BLaER1 treated with 17β-estradiol and CSF1 and Interleukin-3, amounts not matched to agents 10 nM and 100 nM (cell line): ENCODE measurements around the gene KIRREL1.
A peak's percentile ranks its signal among the peaks of the same experiment; 100 is the strongest.

Experiments
- H3K27ac ChIP-seq, 11 experiments: shearing (Covaris generic); formaldehyde crosslinking; 2 replicates each; pipeline ENCODE4 v1.8.1; 2022
- H3K27me3 ChIP-seq, 11 experiments: shearing (Covaris generic); formaldehyde crosslinking; 2 replicates each; pipeline ENCODE4 v1.8.1; 2022
- H3K36me3 ChIP-seq, 11 experiments: shearing (Covaris generic); formaldehyde crosslinking; 2 replicates each; pipeline ENCODE4 v1.8.1; 2022
- H3K4me1 ChIP-seq, 10 experiments: shearing (Covaris generic); formaldehyde crosslinking; 2 replicates each; pipeline ENCODE4 v1.8.1; 2022
- H3K4me2 ChIP-seq, 11 experiments: shearing (Covaris generic); formaldehyde crosslinking; 2 replicates each; pipeline ENCODE4 v1.8.1; 2022
- H3K4me3 ChIP-seq, 10 experiments: shearing (Covaris generic); formaldehyde crosslinking; 2 replicates each; pipeline ENCODE4 v1.8.1; 2022
- H3K9ac ChIP-seq, 11 experiments: shearing (Covaris generic); formaldehyde crosslinking; 2 replicates each; pipeline ENCODE4 v1.8.1; 2022
- H3K9me3 ChIP-seq, 11 experiments: shearing (Covaris generic); formaldehyde crosslinking; replicated peaks in 1 of 11; 2 replicates each; pipeline ENCODE4 v1.8.1; 2022
- H4K20me1 ChIP-seq, 11 experiments: shearing (Covaris generic); formaldehyde crosslinking; 2 replicates each; pipeline ENCODE4 v1.8.1; 2022
- Cebpa-rat ChIP-seq, 11 experiments: shearing (Covaris generic); IDR thresholded peaks; 2 replicates each; pipeline ENCODE4 v1.8.1; 2022

KIRREL1 gene

DNA sequence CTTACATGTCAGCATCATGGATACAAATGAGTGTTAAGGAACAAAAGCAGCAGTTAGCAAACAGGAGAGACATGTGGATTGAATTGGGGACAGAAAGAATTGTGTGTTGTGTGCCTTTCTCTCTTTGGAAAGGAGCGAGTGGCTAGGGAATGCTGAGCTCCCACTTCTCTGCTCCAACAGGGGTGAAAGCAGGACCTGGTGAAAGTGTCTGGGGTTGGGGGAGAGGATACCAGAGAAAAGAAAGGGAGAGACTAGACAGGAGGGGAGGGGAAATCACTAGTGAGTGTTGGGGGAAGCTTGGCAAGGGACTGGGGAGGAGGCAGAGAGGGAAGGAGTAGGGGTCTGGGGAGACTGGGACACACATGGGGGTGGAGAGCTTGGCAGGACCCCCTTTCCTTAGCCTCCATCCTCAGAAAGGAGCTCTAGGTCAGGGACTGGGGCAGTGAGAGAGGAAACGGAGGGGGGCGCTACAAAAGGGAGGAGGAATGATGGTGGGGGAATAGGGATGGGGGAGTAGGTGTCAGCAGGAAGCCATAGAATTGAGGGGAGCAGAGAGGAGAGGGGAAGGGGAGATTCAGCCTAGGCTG, 2.2 kb downstream of the KIRREL1 start:
- peak overlapping the region in 2 of 11 experiments; percentile 16 to 21; a peak in 1 of 22 replicates for H3K27ac ChIP-seq
- H3K9me3 ChIP-seq, result no peaks in the 10 kb centered on the region
- peaks cover 19 to 38% (median 26%) of the 10 kb centered on the region in 10 experiments for H3K4me1 ChIP-seq
- no peaks in the 10 kb centered on the region for H3K36me3 ChIP-seq
- no peaks in the 10 kb centered on the region for H3K27me3 ChIP-seq
- H3K4me3 ChIP-seq, result peak overlapping the region in 3 of 10 experiments; percentile 17 to 88 (median 84); a peak in 3 of 20 replicates
- H3K9ac ChIP-seq, result peak overlapping the region in 3 of 11 experiments; percentile 8 to 93 (median 93); a peak in 3 of 22 replicates
- peak overlapping the region; percentile 18 to 94 (median 90); a peak in 18 of 22 replicates for H3K4me2 ChIP-seq
- no peak for TF ChIP-seq Cebpa-rat (IDR thresholded peaks at IDR 0.05)
- peaks cover 22 to 60% (median 45%) of the 10 kb centered on the region in 11 experiments; a peak in 19 of 22 replicates for H4K20me1 ChIP-seq

DNA sequence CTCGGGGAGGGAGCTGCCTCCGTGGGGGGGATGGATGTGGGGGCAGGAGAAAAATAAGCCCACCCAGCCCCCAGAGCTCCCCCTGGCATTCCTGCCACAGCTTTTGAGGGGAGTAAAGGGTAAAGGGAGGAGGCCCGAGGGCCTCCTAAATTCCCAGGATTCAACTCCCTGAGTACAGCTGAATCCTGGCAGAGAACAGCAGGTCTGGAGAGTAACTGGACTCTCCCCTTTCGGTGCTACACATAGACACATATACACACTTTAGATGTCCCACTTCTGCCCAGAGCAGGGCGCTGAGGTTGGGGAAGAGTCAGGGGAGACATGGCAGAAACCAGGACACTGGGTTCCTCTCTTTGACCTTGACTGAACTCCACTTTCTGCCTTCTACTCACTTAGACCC, 3.0 kb downstream of the KIRREL1 start:
- Histone ChIP-seq H3K27ac (no peak overlapping the region), H3K4me1 (peaks cover 21 to 45% (median 27%) of the 10 kb centered on the region in 10 experiments), H3K4me2 (no peak overlapping the region), H3K9me3 (no peaks in the 10 kb centered on the region), H3K27me3 (no peaks in the 10 kb centered on the region), H3K4me3 (no peak overlapping the region), H3K36me3 (no peaks in the 10 kb centered on the region), H4K20me1 (peaks cover 26 to 68% (median 52%) of the 10 kb centered on the region in 11 experiments; a peak in 19 of 22 replicates), H3K9ac (no peak overlapping the region)
- no peak for TF ChIP-seq Cebpa-rat (IDR thresholded peaks at IDR 0.05)

DNA sequence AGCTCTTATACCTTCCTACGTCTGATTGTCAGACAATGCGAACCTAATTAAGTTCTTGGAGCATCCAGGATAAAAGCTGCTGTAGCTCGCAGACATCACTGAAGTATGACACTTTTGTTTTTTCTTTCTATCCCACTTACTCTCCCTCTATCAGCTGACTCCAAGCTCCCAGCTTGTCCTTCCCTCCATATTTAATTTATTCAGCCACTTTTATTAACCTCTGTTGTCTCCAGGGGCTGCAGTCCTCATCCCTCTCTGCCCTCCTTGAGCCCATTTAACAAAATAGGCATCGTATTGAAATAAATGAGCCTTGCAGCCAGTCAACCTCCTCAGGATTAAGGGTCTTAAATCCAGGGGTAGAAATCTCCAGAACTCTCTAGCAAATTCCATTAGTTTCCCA, 7.1 kb downstream of the KIRREL1 start:
- H3K27ac ChIP-seq, result no peak overlapping the region
- no peak overlapping the region for H3K4me2 ChIP-seq
- H3K4me3 ChIP-seq, result no peak overlapping the region
- peaks cover 0 to 44% (median 14%) of the 10 kb centered on the region in 10 experiments; a peak in 15 of 20 replicates for H3K4me1 ChIP-seq
- TF ChIP-seq Cebpa-rat (IDR thresholded peaks at IDR 0.05), result no peak
- peaks cover 26 to 97% (median 78%) of the 10 kb centered on the region in 11 experiments; a peak in 19 of 22 replicates for H4K20me1 ChIP-seq
- no peak overlapping the region for H3K9ac ChIP-seq
- no peaks in the 10 kb centered on the region for H3K27me3 ChIP-seq
- H3K36me3 ChIP-seq, result no peaks in the 10 kb centered on the region
- H3K9me3 ChIP-seq, result no peaks in the 10 kb centered on the region

DNA sequence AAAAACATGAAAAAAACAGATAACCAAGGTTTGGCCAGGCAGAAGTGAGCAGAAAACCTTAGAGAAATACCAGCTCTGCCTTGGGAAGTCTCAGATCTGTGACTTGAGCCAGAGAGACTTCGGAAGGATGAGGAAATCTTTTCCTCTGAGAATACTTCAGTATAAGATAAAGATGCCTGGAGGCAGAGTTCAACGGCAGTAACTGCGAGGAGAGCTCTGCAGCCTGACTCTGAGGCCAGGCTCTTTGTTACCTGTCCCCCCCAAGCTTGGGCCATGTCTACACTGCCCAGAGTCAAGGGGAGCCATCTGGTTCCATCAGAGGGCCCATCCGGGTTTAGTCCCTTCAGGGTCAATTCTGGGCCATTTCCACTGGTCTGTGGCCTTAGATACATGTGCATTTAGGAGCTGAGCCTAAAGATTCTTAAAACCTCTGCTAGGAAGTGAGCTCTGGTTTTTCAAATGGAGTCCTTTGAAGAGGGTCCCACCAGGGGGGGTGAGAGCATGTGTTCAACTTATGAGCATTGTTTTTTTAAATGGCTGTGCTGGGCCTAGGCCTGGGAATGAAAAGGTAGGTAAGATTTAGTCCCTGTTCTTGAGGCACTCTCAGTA, 8.7 kb downstream of the KIRREL1 start:
- Histone ChIP-seq H3K9me3 (no peaks in the 10 kb centered on the region), H4K20me1 (peaks cover 26 to 97% (median 76%) of the 10 kb centered on the region in 11 experiments; a peak in 19 of 22 replicates), H3K36me3 (peaks cover 0 to 7% (median 0%) of the 10 kb centered on the region in 11 experiments; a peak in 1 of 22 replicates), H3K4me2 (0 out of 22 replicates have a peak overlapping the region, but pooled peaks of 1 of the 11 experiments have one; percentile 10), H3K4me1 (peaks cover 0 to 31% (median 9%) of the 10 kb centered on the region in 10 experiments; a peak in 7 of 20 replicates), H3K4me3 (no peak overlapping the region), H3K27me3 (no peaks in the 10 kb centered on the region), H3K27ac (no peak overlapping the region), H3K9ac (no peak overlapping the region)
- no peak for TF ChIP-seq Cebpa-rat (IDR thresholded peaks at IDR 0.05)

DNA sequence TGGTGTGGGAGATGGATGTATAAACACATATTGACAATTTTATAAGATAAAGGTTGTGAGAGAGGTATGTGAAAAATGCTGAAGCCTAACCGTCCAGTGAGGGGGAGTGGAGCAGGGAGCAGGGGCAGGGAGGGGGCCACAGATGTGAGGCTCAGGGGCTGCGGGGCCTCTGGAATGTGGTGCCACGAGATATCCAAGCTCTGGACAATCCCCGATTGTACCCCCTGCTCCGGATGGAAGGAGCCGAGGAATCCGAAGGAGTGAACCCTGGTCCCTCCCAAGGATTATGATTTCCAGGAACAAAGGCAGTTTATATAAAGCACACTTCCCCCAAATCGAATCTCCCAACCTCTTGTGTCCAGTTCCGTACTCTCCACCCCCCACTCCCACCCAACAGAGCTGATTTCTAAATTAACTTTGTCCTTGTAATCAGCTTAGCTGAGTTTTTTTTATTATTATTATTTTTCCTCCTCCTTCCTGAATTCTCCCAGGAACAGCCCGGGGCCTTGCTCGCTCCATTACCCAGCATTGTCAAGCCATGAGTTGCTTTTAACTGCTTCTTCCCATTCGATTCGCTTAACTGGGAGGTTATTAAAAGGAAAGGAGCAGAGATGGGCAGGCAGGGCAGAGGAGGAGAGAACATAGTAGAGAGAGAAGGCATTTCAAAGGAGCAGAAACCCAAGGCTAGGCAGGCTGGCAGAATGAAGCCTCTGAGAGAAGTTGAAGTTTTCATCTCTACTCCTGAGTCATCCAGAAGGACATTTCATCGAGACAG, 9.4 kb downstream of the KIRREL1 start:
- Histone ChIP-seq H3K4me3 (no peak overlapping the region), H3K9ac (no peak overlapping the region), H3K9me3 (no peaks in the 10 kb centered on the region), H3K27me3 (no peaks in the 10 kb centered on the region), H3K27ac (no peak overlapping the region), H3K4me2 (peak overlapping the region in 1 of 11 experiments; percentile 4; a peak in 1 of 22 replicates), H3K4me1 (peaks cover 0 to 31% (median 9%) of the 10 kb centered on the region in 10 experiments; a peak in 7 of 20 replicates), H4K20me1 (peaks cover 22 to 97% (median 75%) of the 10 kb centered on the region in 11 experiments; a peak in 19 of 22 replicates), H3K36me3 (peaks cover 0 to 7% (median 0%) of the 10 kb centered on the region in 11 experiments; a peak in 2 of 22 replicates)
- no peak for TF ChIP-seq Cebpa-rat (IDR thresholded peaks at IDR 0.05)

DNA sequence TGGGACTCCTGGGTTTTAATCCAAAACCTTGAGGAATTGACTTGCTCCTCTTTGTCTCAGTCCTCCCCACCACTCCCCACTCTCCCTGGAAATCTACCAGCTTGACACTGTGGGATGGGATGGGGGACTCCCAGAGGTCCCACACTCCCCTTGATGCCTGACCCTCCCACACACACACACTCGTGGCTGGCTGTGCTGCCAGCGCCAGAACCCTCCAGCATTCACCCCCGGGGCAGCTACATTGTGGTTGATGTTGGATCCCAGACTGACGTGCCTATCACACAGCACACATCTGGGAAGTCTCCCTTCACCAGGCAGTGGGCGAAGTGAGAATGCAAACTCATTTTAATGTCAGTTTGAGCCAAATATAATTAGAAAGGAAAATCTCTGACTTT, 10.0 kb downstream of the KIRREL1 start:
- no peak overlapping the region for H3K4me3 ChIP-seq

DNA sequence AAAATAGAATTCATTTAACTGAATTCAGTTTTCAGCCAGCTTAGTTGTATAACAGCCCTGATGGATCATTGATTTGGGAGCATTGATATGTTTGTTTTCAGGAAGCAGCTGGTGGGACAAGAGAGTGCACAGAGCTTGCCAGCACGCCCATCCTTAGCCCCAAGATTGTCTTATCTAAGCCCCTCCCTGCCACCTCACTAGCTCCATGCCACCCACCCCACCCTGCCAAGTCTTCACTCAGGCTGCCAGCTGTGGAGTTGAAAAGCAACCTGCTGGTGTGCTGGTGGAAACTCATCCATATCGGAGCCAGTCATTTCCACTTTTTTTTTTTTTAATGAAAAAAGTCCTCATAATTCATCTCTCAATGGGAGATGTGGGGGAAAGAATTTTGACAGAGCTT, 11.8 kb downstream of the KIRREL1 start:
- Histone ChIP-seq H3K4me2 (no peak overlapping the region), H4K20me1 (peaks cover 8 to 97% (median 62%) of the 10 kb centered on the region in 11 experiments; a peak in 18 of 22 replicates), H3K4me3 (no peak overlapping the region), H3K27ac (no peak overlapping the region), H3K9ac (no peak overlapping the region), H3K9me3 (no peaks in the 10 kb centered on the region), H3K36me3 (peaks cover 0 to 7% (median 0%) of the 10 kb centered on the region in 11 experiments; a peak in 2 of 22 replicates), H3K27me3 (no peaks in the 10 kb centered on the region), H3K4me1 (peaks cover 0 to 52% (median 15%) of the 10 kb centered on the region in 10 experiments; a peak in 14 of 20 replicates)
- TF ChIP-seq Cebpa-rat (IDR thresholded peaks at IDR 0.05), result no peak

More for the DNA sequence above, 10.0 kb downstream of the KIRREL1 start:
- Histone ChIP-seq H3K4me1 (peaks cover 0 to 34% (median 9%) of the 10 kb centered on the region in 10 experiments; a peak in 7 of 20 replicates), H3K27ac (no peak overlapping the region), H3K36me3 (peaks cover 0 to 7% (median 0%) of the 10 kb centered on the region in 11 experiments; a peak in 2 of 22 replicates), H3K9me3 (no peaks in the 10 kb centered on the region), H4K20me1 (peaks cover 19 to 99% (median 75%) of the 10 kb centered on the region in 11 experiments; a peak in 19 of 22 replicates), H3K27me3 (no peaks in the 10 kb centered on the region), H3K4me2 (peak overlapping the region in 1 of 11 experiments; percentile 4; a peak in 1 of 22 replicates), H3K9ac (no peak overlapping the region)
- TF ChIP-seq Cebpa-rat (IDR thresholded peaks at IDR 0.05), result no peak

DNA sequence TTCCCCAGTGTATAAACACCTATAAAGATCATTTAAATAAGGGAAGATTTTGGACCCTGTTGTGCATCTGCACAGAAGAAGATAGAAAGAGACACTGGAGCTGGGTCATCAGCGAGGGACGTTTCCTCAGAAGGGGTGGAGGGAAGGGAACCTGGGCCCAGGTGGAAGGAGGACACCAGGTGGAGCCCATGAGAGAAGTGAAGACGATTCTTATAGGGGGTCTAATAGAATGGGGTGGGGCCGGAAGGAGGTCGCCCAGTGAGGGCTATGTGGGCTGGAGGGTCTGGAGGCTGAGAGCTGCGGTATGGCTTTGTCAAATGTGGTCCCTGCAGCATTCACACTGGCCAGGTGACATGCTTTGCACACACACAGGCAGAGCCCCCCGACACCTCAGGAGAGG, 13.7 kb downstream of the KIRREL1 start:
- no peak for TF ChIP-seq Cebpa-rat (IDR thresholded peaks at IDR 0.05)
- no peak overlapping the region for H3K27ac ChIP-seq
- no peak overlapping the region for H3K4me3 ChIP-seq
- H4K20me1 ChIP-seq, result peaks cover 0 to 94% (median 56%) of the 10 kb centered on the region in 11 experiments; a peak in 17 of 22 replicates
- no peaks in the 10 kb centered on the region for H3K27me3 ChIP-seq
- no peaks in the 10 kb centered on the region for H3K9me3 ChIP-seq
- no peak overlapping the region for H3K9ac ChIP-seq
- no peak overlapping the region for H3K4me2 ChIP-seq
- H3K36me3 ChIP-seq, result peaks cover 0 to 16% (median 0%) of the 10 kb centered on the region in 11 experiments; a peak in 2 of 22 replicates
- peaks cover 0 to 54% (median 10%) of the 10 kb centered on the region in 10 experiments; a peak in 13 of 20 replicates for H3K4me1 ChIP-seq
